Ishikawa (cell line): Measurements from ENCODE around the gene BLCAP.

Experiments used
- EGR1 ChIP-seq: IDR thresholded peaks from 2 replicates; pipeline ENCODE4 v1.6.1; 2012
- FOXM1 ChIP-seq: IDR thresholded peaks from 2 replicates; pipeline ENCODE4 v1.6.1; 2012; ENCODE audit warnings: low read depth, borderline replicate concordance
- TAF1 ChIP-seq: IDR thresholded peaks from 2 replicates; pipeline ENCODE4 v1.6.1; 2012; ENCODE audit warnings: low read depth, mild to moderate bottlenecking
- TF ChIP-seq, protein P1 (sequence below): IDR thresholded peaks from 2 replicates; pipeline ENCODE4 v1.6.1; 2012; ENCODE audit warnings: low read depth, mild to moderate bottlenecking

DNA sequence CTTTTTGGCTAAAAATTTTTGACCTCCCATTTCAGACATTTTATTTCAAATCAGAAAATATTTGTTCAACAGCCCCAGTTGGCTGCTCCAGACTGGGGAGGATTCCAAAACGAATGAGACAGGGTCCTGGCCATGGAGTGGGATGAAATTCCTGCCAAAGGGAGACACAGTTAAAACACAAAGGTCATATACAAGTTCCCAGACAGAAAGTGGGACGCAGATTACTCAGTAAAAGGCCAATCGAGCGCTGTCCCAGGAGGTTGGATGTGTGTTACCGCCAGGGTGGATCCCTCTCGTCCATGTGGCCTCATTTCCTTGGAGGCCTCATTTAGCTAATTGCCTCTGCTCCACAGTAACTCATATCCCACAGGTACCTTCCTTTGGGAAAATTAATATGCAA is 48.4 kb downstream of the BLCAP start:
- no peak for TF ChIP-seq FOXM1
- TF ChIP-seq TAF1, result no peak
- TF ChIP-seq, protein P1, sequence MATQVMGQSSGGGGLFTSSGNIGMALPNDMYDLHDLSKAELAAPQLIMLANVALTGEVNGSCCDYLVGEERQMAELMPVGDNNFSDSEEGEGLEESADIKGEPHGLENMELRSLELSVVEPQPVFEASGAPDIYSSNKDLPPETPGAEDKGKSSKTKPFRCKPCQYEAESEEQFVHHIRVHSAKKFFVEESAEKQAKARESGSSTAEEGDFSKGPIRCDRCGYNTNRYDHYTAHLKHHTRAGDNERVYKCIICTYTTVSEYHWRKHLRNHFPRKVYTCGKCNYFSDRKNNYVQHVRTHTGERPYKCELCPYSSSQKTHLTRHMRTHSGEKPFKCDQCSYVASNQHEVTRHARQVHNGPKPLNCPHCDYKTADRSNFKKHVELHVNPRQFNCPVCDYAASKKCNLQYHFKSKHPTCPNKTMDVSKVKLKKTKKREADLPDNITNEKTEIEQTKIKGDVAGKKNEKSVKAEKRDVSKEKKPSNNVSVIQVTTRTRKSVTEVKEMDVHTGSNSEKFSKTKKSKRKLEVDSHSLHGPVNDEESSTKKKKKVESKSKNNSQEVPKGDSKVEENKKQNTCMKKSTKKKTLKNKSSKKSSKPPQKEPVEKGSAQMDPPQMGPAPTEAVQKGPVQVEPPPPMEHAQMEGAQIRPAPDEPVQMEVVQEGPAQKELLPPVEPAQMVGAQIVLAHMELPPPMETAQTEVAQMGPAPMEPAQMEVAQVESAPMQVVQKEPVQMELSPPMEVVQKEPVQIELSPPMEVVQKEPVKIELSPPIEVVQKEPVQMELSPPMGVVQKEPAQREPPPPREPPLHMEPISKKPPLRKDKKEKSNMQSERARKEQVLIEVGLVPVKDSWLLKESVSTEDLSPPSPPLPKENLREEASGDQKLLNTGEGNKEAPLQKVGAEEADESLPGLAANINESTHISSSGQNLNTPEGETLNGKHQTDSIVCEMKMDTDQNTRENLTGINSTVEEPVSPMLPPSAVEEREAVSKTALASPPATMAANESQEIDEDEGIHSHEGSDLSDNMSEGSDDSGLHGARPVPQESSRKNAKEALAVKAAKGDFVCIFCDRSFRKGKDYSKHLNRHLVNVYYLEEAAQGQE, result no peak
- no peak for TF ChIP-seq EGR1
